HG03558 (cell line): ENCODE data around the gene HNRNPA3.

Experiments used
- ATAC-seq: cut with Tn5 transposase; IDR thresholded peaks from one replicate; pipeline ENCODE4 v1.9.1; 2021; ENCODE audit warnings: moderate number of reproducible peaks; ENCODE audit not compliant: unreplicated experiment; ENCODE audit errors: extremely low read depth

HNRNPA3 gene

DNA sequence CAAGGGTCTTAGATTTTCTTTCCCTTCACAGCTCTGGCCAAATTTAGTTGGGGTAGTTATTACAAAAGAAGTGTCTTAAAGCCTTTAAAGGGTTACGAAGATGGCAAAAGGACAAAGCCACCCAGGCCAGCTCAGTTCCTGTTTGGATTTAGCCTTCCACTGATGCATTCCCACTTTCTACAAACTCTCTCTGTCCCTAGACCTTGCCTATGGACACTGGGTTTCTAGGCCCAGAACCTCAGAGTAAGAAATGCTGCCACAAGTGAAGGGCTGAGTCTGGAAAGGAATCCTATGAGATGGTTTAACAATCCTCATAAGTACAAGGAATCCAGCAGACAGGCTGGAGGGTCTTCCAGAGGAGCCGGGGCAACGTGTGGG is 38.6 kb downstream of the HNRNPA3 start:
- ATAC-seq: no peak

- no peak for ATAC-seq
Observed at GRCh38 chr2:177252808-177253531, 40.4 kb downstream of the HNRNPA3 start.

GRCh38 chr2:177253704-177254103 is 41.1 kb downstream of the HNRNPA3 start:
- ATAC-seq: no peak

- ATAC-seq: no peak
Observed at GRCh38 chr2:177254433-177255226, 42.0 kb downstream of the HNRNPA3 start.

DNA sequence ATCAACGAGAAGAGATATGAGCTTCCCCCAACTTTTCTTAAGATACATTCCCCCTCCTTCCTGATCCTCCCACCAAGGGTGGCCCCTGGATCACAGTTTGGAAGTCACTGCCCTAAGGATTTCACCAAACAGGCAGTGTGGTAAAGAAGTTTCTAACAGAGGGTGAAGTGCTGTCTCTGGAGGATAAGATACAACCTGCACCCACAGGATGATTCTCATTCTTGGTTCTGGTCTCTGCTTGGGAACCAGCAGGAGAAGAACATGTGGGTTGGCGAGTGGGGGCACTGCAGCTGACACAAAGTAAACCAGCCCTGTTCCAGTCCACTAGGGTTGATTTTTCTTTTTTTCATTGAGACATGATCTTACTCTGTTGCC is 42.6 kb downstream of the HNRNPA3 start:
- ATAC-seq: no peak

- ATAC-seq: no peak
Observed at GRCh38 chr2:177256026-177256425, 43.4 kb downstream of the HNRNPA3 start.

GRCh38 chr2:177256695-177257094 is 44.1 kb downstream of the HNRNPA3 start:
- ATAC-seq: no peak

GRCh38 chr2:177257471-177257870 is 44.9 kb downstream of the HNRNPA3 start:
- no peak for ATAC-seq

DNA sequence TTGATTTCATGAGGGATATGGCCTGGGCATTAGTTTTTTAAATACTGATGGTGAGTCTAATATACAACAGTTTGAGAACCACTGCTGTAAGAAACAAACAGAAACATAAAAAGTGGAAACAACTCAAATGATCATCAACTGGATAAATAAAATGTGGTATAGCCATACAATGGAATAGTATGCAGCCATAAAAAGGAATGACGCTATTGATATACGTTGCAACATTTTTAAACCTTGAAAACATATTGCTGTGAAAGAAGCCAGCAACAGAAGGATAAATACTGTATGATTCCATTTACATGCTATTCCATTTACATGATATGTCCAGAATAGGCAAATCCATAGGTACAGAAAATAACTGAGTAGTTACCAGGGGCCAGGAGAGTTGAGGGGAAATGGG is 45.5 kb downstream of the HNRNPA3 start:
- ATAC-seq: no peak

GRCh38 chr2:177260379-177260778 is 47.8 kb downstream of the HNRNPA3 start:
- ATAC-seq: no peak

DNA sequence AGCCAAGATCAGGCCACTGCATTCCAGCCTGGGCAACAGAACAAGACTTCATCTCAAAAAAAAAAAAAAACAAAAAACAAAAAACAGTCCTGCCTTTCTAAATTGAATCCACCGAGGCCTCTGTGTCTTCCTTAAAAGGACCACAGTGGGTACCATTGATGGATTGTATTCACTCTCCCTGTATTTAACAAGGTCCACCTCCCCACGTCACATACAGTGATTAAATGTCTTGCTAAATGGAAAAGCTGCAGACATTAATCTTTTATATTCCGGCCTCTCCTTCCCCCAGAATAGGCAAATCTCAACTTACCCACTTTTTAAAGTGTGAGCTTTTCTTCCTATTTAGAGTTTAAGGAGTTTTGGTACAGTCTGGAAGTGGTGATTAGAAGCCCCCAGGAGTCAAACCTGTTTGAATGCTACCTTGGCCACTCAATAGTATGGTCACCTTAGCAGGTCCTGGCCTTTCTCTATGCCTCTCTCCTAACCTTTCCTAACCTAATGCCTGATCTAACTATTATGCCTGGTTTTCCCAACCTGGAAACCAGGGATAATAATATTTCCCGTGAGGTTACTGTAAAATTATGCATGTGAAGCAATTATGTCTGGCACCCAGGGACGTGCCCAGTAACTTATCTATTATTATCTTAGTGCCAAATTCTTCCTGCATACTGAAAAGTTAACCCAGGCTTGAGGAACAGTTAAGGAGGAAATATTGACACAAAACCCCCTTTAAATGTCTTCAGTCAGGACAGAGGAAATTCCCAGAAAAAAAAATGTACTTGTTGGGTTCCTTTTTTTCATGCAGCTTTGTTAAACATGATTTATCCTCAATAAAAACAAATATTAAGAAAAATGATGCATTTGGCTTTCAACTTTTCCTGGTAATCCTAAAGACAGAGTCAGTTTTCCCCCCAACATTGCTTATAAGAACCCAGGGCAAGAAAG is 48.8 kb downstream of the HNRNPA3 start:
- ATAC-seq: no peak

GRCh38 chr2:177262092-177262491 is 49.5 kb downstream of the HNRNPA3 start:
- ATAC-seq: no peak

DNA sequence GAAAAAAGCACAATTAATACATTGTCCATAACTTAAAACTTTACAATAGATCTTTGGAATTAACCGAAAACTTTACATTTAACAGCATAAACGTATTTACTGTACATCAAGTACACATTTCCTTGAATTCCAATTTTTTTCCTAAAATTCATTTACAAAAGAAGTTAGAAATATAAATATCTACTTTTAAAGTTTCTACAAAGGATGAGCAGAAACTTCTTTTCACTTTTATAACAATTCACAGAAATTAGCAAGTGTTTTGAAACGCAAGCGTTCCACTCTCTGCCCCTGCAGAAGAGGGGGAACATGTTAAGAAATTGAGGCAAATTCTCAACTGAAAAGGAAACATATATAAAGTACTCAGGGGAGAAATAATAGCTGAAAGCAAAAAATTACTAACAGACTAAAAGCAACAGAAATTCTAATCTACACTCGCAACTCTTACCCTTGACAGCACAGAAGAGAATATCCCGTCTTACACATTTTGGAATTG is 50.4 kb downstream of the HNRNPA3 start:
- ATAC-seq: no peak

- ATAC-seq: peak; percentile 26
Observed at GRCh38 chr2:177263451-177264208, 51.0 kb downstream of the HNRNPA3 start.

DNA sequence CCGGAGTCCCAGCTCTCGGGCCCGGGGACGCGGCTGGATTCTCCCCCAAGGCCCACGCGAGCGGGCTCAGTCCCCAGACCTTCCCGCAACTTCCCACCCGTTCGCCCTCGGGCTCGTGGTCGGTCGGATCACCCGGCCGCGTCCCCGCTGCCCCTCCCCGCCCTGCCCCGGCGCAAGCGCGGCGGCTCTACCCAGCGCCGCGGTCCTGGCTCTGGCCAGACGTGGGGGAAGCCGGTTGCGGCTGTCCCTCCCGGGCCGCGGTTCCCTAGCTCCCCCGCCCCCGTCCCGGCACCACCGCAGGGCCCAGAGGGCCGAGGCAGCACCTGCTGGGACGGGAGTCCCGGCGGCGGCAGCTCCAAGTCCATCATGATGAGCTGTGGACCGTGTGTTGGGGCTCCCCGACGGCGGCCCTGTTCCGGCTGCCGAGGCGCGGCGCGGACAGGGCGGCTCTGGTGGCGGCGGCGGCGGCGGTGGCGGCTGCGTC is 51.7 kb downstream of the HNRNPA3 start:
- peak; percentile 9 for ATAC-seq

- ATAC-seq: peak; percentile 26
Observed at GRCh38 chr2:177264693-177265587, 52.3 kb downstream of the HNRNPA3 start, which contains the start of gene NFE2L2. NFE2L2 (minus strand) TSS chr2:177264727; CDS start chr2:177264576, 151 bp downstream.

DNA sequence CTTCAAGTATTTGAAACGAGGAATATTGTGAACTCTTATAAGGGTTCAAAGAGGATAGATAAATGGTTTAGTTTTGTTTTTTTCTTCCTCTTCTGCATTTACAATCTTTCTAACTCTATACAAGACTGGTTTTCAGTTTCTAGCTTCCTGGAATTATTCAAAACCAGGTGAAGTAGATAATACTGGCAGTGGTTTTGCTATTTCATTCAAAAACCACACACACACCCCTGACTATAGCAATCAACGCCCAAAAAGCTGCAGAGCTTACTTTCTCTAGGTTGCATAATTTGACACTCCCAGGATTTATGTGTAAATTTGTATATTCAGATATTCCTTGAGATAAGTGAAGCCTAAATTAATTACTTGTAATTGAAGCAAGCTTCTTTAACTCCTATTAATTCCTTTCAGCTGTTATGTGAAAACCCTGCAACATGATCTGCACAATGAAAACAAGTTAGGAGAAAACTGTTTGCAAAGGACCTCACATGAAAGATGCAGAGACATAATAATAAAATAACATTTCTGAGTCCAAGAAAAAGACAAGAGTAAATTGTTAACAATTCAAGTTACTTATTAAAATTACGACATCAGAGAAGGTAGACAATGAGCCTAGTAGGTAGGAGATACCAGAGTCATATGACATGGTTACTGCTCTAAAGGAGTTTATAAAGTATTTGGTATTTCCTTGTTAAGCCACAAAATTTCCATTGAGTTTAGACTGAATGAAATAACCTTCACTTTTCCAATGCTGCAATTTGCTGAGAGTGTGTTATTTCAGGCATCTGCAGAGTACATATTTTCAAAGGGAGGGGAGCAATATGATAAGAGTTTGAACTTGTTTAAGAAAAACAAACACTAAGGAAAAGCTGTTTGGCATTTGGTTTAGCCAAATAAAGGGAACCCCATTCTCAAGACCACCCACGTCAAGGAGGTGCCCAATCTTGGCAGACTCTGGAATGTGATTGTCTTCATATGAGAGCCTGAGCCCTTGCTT is 53.5 kb downstream of the HNRNPA3 start:
- ATAC-seq: no peak
